Motor neuron (in vitro differentiated cells): ENCODE data around the gene RASSF5. TPM values are rescaled to one million over a fixed set of nuclear protein-coding genes. Genes with fewer than 3 reads are reported as not detected.

ENCODE experiments used
- ATAC-seq, 8 experiments: fragments of 200-7000 bp; cut with Tn5 transposase; replicated peaks in 6 of 8; 2 replicates each; pipeline ENCODE4 v1.8.0; 2021; ENCODE audit warnings: mild to moderate bottlenecking in 8 of 8, moderate library complexity in 8 of 8
- H3K27ac ChIP-seq, 2 donors: fragments of 250-450 bp; sonication (Bioruptor Pico); 2 replicates each; pipeline ENCODE4 v1.9.0; 2021; ENCODE audit warnings: antibody characterized with exemption in 2 of 2, mild to moderate bottlenecking in 2 of 2, moderate library complexity in 1 of 2
- H3K4me1 ChIP-seq, 2 donors: fragments of 250-450 bp; sonication (Bioruptor Pico); replicated peaks in 1 of 2; 2 replicates each; pipeline ENCODE4 v1.6.1; 2021; ENCODE audit warnings: antibody characterized with exemption in 2 of 2, mild to moderate bottlenecking in 2 of 2, moderate library complexity in 1 of 2
- H3K4me3 ChIP-seq, 5 donors: fragments of 250-450 bp; sonication (Bioruptor Pico); 2 replicates each; pipeline ENCODE4 v1.9.0; 2021; ENCODE audit warnings: antibody characterized with exemption in 5 of 5, mild to moderate bottlenecking in 5 of 5, moderate library complexity in 4 of 5
- WGBS, 10 experiments: fragments of 450-650 bp; shearing (Covaris generic); methylation state at CpG; one replicate each; pipeline ENCODE4 v1.0.0; 2022; 5-methylcytosine and 5-hydroxymethylcytosine counted together
- in situ Hi-C, 9 experiments: fragments of 400-800 bp; cut with MboI; loops; one replicate each; pipeline ENCODE4 v1.15.0; 2021; ENCODE audit warnings: low sequenced_read_pairs in 9 of 9, low pct_unique_long_range_greater_than_20kb in 2 of 9; ENCODE audit not compliant: unreplicated experiment in 9 of 9
- total RNA-seq, 8 experiments: library from RNA; unstranded; fragments of 300-600 nt; gene quantifications; 2 replicates each; pipeline versions ENCODE4 v1.2.3 to v1.2.4, GENCODE V29; 2022

RASSF5 gene
- total RNA-seq, 8 experiments from 2014 or later: 0.81 to 7.6 (median 5.5) TPM

- in situ Hi-C loops: no loop called here
- Histone ChIP-seq H3K4me3 (no peak overlapping the region), H3K4me1 (peaks cover 25 to 38% of the 10 kb centered on the region in 2 donors), H3K27ac (no peak overlapping the region)
- WGBS, 10 experiments: 43 to 80% (median 78%) methylated on average over 1 of the region's 1 CpG; no CpG with 5 or more reads in 7 of the 10 experiments
- no peak for ATAC-seq
Measured at GRCh38 chr1:206563367-206564207, 56.3 kb downstream of the RASSF5 start.

GRCh38 chr1:206565995-206566394, 58.7 kb downstream of the RASSF5 start:
- Histone ChIP-seq H3K4me1 (peaks cover 12 to 26% of the 10 kb centered on the region in 2 donors), H3K27ac (no peak overlapping the region), H3K4me3 (no peak overlapping the region)
- no peak for ATAC-seq
- WGBS, 10 experiments: 65 to 89% (median 85%) methylated on average over 1 to 4 of the region's 4 CpGs; no CpG with 5 or more reads in 6 of the 10 experiments
- in situ Hi-C loops: no loop called here

- 69 to 100% (median 88%) methylated on average over 1 to 4 of the region's 4 CpGs; no CpG with 5 or more reads in 5 of the 10 experiments for WGBS, 10 experiments
- Histone ChIP-seq H3K4me1 (peaks cover 10 to 24% of the 10 kb centered on the region in 2 donors), H3K4me3 (no peak overlapping the region), H3K27ac (no peak overlapping the region)
- peak in 5 of 8 experiments; percentile 50 to 96 (median 72) for ATAC-seq
- in situ Hi-C loops: no loop called here
Measured at GRCh38 chr1:206566999-206567398, 59.7 kb downstream of the RASSF5 start.

- in situ Hi-C loops: no loop called here
- Histone ChIP-seq H3K4me3 (no peak overlapping the region), H3K27ac (no peak overlapping the region), H3K4me1 (peaks cover 10 to 24% of the 10 kb centered on the region in 2 donors)
- 20 to 100% (median 95%) methylated on average over 1 to 8 of the region's 10 CpGs; no CpG with 5 or more reads in 4 of the 10 experiments for WGBS, 10 experiments
- no peak for ATAC-seq
Measured at GRCh38 chr1:206568256-206568655, 60.9 kb downstream of the RASSF5 start.

- peak overlapping the region in 1 of 2 donors; percentile 5 for H3K27ac ChIP-seq
- 57 to 100% (median 89%) methylated on average over 1 to 5 of the region's 8 CpGs; no CpG with 5 or more reads in 3 of the 10 experiments for WGBS, 10 experiments
- peaks cover 10 to 24% of the 10 kb centered on the region in 2 donors for H3K4me1 ChIP-seq
- ATAC-seq: no peak
- H3K4me3 ChIP-seq: no peak overlapping the region
- in situ Hi-C loops: no loop called here
Measured at GRCh38 chr1:206568779-206569352, 61.5 kb downstream of the RASSF5 start.

GRCh38 chr1:206569556-206569955, 62.2 kb downstream of the RASSF5 start:
- in situ Hi-C loops: no loop called here
- H3K4me3 ChIP-seq: no peak overlapping the region
- H3K4me1 ChIP-seq: peaks cover 10 to 24% of the 10 kb centered on the region in 2 donors
- WGBS, 10 experiments: 42 to 100% (median 79%) methylated on average over 1 to 4 of the region's 4 CpGs; no CpG with 5 or more reads in 2 of the 10 experiments
- H3K27ac ChIP-seq: peak overlapping the region in 1 of 2 donors; percentile 5
- peak in 3 of 8 experiments; percentile 39 to 53 (median 47) for ATAC-seq

- in situ Hi-C loops: no loop called here
- no peak overlapping the region for H3K27ac ChIP-seq
- peaks cover 10 to 29% of the 10 kb centered on the region in 2 donors for H3K4me1 ChIP-seq
- 33 to 100% (median 80%) methylated on average over 1 to 3 of the region's 3 CpGs for WGBS, 10 experiments
- no peak overlapping the region for H3K4me3 ChIP-seq
- no peak for ATAC-seq
Measured at GRCh38 chr1:206570529-206570928, 63.2 kb downstream of the RASSF5 start.

- no peak for ATAC-seq
- H3K4me1 ChIP-seq: peaks cover 10 to 26% of the 10 kb centered on the region in 2 donors
- H3K27ac ChIP-seq: no peak overlapping the region
- 69 to 100% (median 91%) methylated on average over 1 to 4 of the region's 4 CpGs; no CpG with 5 or more reads in 2 of the 10 experiments for WGBS, 10 experiments
- no peak overlapping the region for H3K4me3 ChIP-seq
- in situ Hi-C loops: no loop called here
Measured at GRCh38 chr1:206572835-206573234, 65.5 kb downstream of the RASSF5 start.

GRCh38 chr1:206573319-206573718, 66.0 kb downstream of the RASSF5 start:
- no peak overlapping the region for H3K4me3 ChIP-seq
- H3K27ac ChIP-seq: no peak overlapping the region
- no peak for ATAC-seq
- 43 to 100% (median 82%) methylated on average over 1 to 4 of the region's 4 CpGs; no CpG with 5 or more reads in 2 of the 10 experiments for WGBS, 10 experiments
- in situ Hi-C loops: no loop called here
- H3K4me1 ChIP-seq: peaks cover 10 to 26% of the 10 kb centered on the region in 2 donors

GRCh38 chr1:206573762-206574161, 66.4 kb downstream of the RASSF5 start:
- WGBS, 10 experiments: 79 to 100% (median 89%) methylated on average over 1 to 3 of the region's 4 CpGs; no CpG with 5 or more reads in 3 of the 10 experiments
- H3K4me1 ChIP-seq: peaks cover 10 to 23% of the 10 kb centered on the region in 2 donors
- in situ Hi-C loops: no loop called here
- no peak overlapping the region for H3K4me3 ChIP-seq
- no peak overlapping the region for H3K27ac ChIP-seq
- ATAC-seq: no peak

GRCh38 chr1:206575165-206575893, 68.0 kb downstream of the RASSF5 start:
- WGBS, 10 experiments: 73 to 100% (median 84%) methylated on average over 2 to 10 of the region's 11 CpGs; no CpG with 5 or more reads in 3 of the 10 experiments
- peak in 6 of 8 experiments; percentile 59 to 96 (median 73) for ATAC-seq
- in situ Hi-C loops: loop anchor here in 3 of 9 experiments (25.0 kb wide), 1 partner anchor 88 kb away; no protein-coding TSS in a partner anchor

GRCh38 chr1:206575894-206576737, 68.8 kb downstream of the RASSF5 start:
- no peak for ATAC-seq
- in situ Hi-C loops: loop anchor here in 3 of 9 experiments (25.0 kb wide), 1 partner anchor 89 kb away; no protein-coding TSS in a partner anchor
- 33 to 86% (median 60%) methylated on average over 1 to 3 of the region's 3 CpGs; no CpG with 5 or more reads in 2 of the 10 experiments for WGBS, 10 experiments
- Histone ChIP-seq H3K27ac (no peak overlapping the region), H3K4me3 (no peak overlapping the region), H3K4me1 (peaks cover 0 to 13% of the 10 kb centered on the region in 2 donors)

More at GRCh38 chr1:206575165-206575893, 68.0 kb downstream of the RASSF5 start:
- no peak overlapping the region for H3K27ac ChIP-seq
- H3K4me1 ChIP-seq: peaks cover 0 to 13% of the 10 kb centered on the region in 2 donors
- H3K4me3 ChIP-seq: no peak overlapping the region
